CD14-positive monocyte (primary cell): ENCODE measurements around the gene ANO4. TPM values are rescaled to one million over a fixed set of nuclear protein-coding genes. Genes with fewer than 3 reads are reported as not detected.

Source experiments
- DNase-seq, 3 donors: peaks; one replicate each; pipeline ENCODE4 v3.0.0-alpha.2; 2011 to 2022
- H2AFZ ChIP-seq: 2 replicates; pipeline ENCODE4 v1.6.0; 2012; ENCODE audit warnings: mild to moderate bottlenecking, low read depth, low read length, inconsistent platforms; ENCODE audit not compliant: insufficient read depth, poor library complexity, severe bottlenecking
- H3K27ac ChIP-seq, 2 donors: 1 replicate in 1 of 2; 2 replicates in 1 of 2; pipeline ENCODE4 v1.5.1; 2012 to 2013; ENCODE audit warnings: low read length in 2 of 2, control low read depth in 1 of 2, inconsistent platforms in 1 of 2, low read depth in 1 of 2, mild to moderate bottlenecking in 1 of 2
- H3K27me3 ChIP-seq, 2 donors: one replicate each; pipeline versions ENCODE4 v1.6.0 to v1.6.1; 2011 to 2013; ENCODE audit warnings: low read length in 2 of 2; ENCODE audit not compliant: control insufficient read depth in 2 of 2, insufficient read depth in 2 of 2
- H3K36me3 ChIP-seq, 2 donors: replicated peaks in 1 of 2; 1 replicate in 1 of 2; 2 replicates in 1 of 2; pipeline versions ENCODE4 v1.5.1 to v1.6.1; 2012 to 2013; ENCODE audit warnings: low read length in 2 of 2, control low read depth in 1 of 2, inconsistent platforms in 1 of 2, mild to moderate bottlenecking in 1 of 2; ENCODE audit not compliant: insufficient read depth in 2 of 2, control insufficient read depth in 1 of 2
- H3K4me1 ChIP-seq, 2 donors: 1 replicate in 1 of 2; 2 replicates in 1 of 2; pipeline versions ENCODE4 v1.5.1 to v1.6.1; 2012 to 2013; ENCODE audit warnings: low read length in 2 of 2, control low read depth in 1 of 2, inconsistent platforms in 1 of 2, mild to moderate bottlenecking in 1 of 2, moderate library complexity in 1 of 2; ENCODE audit not compliant: insufficient read depth in 2 of 2, control insufficient read depth in 1 of 2
- H3K4me2 ChIP-seq: replicated peaks from 2 replicates; pipeline ENCODE3; 2012; ENCODE audit warnings: low read length, moderate library complexity, mild to moderate bottlenecking; ENCODE audit not compliant: poor library complexity, severe bottlenecking; ENCODE audit errors: extremely low read depth
- H3K4me3 ChIP-seq, 3 experiments: fragments of 200-600 bp in 1 of 3; sonication (generic) in 1 of 3; replicated peaks in 1 of 3; 1 replicate in 2 of 3; 2 replicates in 1 of 3; pipeline ENCODE4 v1.5.1; 2011 to 2013; ENCODE audit warnings: low read length in 3 of 3, mild to moderate bottlenecking in 3 of 3, control low read depth in 2 of 3, low read depth in 2 of 3, inconsistent platforms in 1 of 3, moderate library complexity in 1 of 3
- H3K79me2 ChIP-seq: 2 replicates; pipeline ENCODE4 v1.6.0; 2012; ENCODE audit warnings: mild to moderate bottlenecking, control low read depth, inconsistent platforms, low read length, moderate library complexity; ENCODE audit not compliant: insufficient read depth
- H3K9ac ChIP-seq: 2 replicates; pipeline ENCODE4 v1.6.0; 2017; ENCODE audit warnings: low read length, mild to moderate bottlenecking; ENCODE audit not compliant: insufficient read depth, poor library complexity, severe bottlenecking
- H3K9me3 ChIP-seq, 2 donors: replicated peaks in 1 of 2; 1 replicate in 1 of 2; 2 replicates in 1 of 2; pipeline versions ENCODE4 v1.5.1 to v1.6.1; 2012 to 2013; ENCODE audit warnings: low read length in 2 of 2, control low read depth in 1 of 2; ENCODE audit not compliant: control insufficient read depth in 1 of 2, insufficient read depth in 1 of 2
- H4K20me1 ChIP-seq: 2 replicates; pipeline ENCODE4 v1.6.0; 2012; ENCODE audit warnings: mild to moderate bottlenecking, low read length, control low read depth, moderate library complexity; ENCODE audit not compliant: insufficient read depth
- H3K27ac Mint-ChIP-seq, 7 donors: one replicate each; pipeline ENCODE4 v1.8.0; 2020; ENCODE audit warnings: mild to moderate bottlenecking in 7 of 7, mixed read lengths in 7 of 7, moderate library complexity in 6 of 7, inconsistent platforms in 2 of 7
- H3K27me3 Mint-ChIP-seq, 3 donors: one replicate each; pipeline ENCODE4 v1.8.0; 2021 to 2022; ENCODE audit warnings: low read depth in 3 of 3, mild to moderate bottlenecking in 3 of 3, mixed read lengths in 3 of 3, moderate library complexity in 3 of 3, inconsistent platforms in 1 of 3
- H3K36me3 Mint-ChIP-seq, 2 donors: one replicate each; pipeline ENCODE4 v1.8.0; 2020; ENCODE audit warnings: mixed read lengths in 2 of 2, inconsistent platforms in 1 of 2, mild to moderate bottlenecking in 1 of 2
- H3K4me1 Mint-ChIP-seq: one replicate; pipeline ENCODE4 v1.8.0; 2020; ENCODE audit warnings: mild to moderate bottlenecking, mixed read lengths
- H3K4me3 Mint-ChIP-seq, 2 donors: one replicate each; pipeline ENCODE4 v1.8.0; 2020; ENCODE audit warnings: mild to moderate bottlenecking in 2 of 2, mixed read lengths in 2 of 2, moderate library complexity in 1 of 2
- H3K9me3 Mint-ChIP-seq, 7 donors: one replicate each; pipeline ENCODE4 v1.8.0; 2020 to 2022; ENCODE audit warnings: mixed read lengths in 7 of 7, mild to moderate bottlenecking in 6 of 7, moderate library complexity in 6 of 7, inconsistent platforms in 2 of 7
- CTCF ChIP-seq: fragments of 200-600 bp; IDR thresholded peaks from one replicate; pipeline ENCODE4 v1.8.0; 2022; ENCODE audit warnings: antibody characterized with exemption, mild to moderate bottlenecking
- WGBS: methylation state at CpG from one replicate; pipeline ENCODE4 v1.1.5; 2013; ENCODE audit warnings: missing lambda C conversion rate; ENCODE audit not compliant: insufficient coverage; 5-methylcytosine and 5-hydroxymethylcytosine counted together
- intact Hi-C, 2 donors: fragments of 100-400 bp; cut with micrococcal nuclease; formaldehyde crosslinking; loops; one replicate each; pipeline versions ENCODE4 v1.15.0 to v1.15.1; 2023
- polyA plus RNA-seq, 3 donors: library from polyadenylated mRNA; depleted of rRNA in 1 of 3; unstranded in 2 of 3; stranded (reverse) in 1 of 3; fragments of 300-500 nt in 2 of 3; fragments of >200 nt in 1 of 3; fragmentation: Illumina TruSeq in 2 of 3; gene quantifications; 1 replicate in 2 of 3; 2 replicates in 1 of 3; pipeline ENCODE4 v1.2.3, GENCODE V29; 2012 to 2021

Gene ANO4
- polyA plus RNA-seq, 3 donors = not detected

- Histone ChIP-seq H3K27me3 (no peaks in the 10 kb centered on the region), H3K4me1 (no peaks in the 10 kb centered on the region), H3K79me2 (no peaks in the 10 kb centered on the region), H3K36me3 (no peaks in the 10 kb centered on the region), H3K9ac (no peak overlapping the region), H3K9me3 (peaks cover 4 to 8% of the 10 kb centered on the region in 2 donors), H4K20me1 (no peaks in the 10 kb centered on the region), H3K4me3 (no peak overlapping the region), H3K4me2 (no peak overlapping the region), H3K27ac (no peak overlapping the region), H2AFZ (no peak overlapping the region)
- peaks cover 4 to 20% (median 10%) of the 10 kb centered on the region in 7 donors for H3K9me3 Mint-ChIP-seq
- H3K4me1 Mint-ChIP-seq = no peaks in the 10 kb centered on the region
- H3K27ac Mint-ChIP-seq = no peak overlapping the region
- no peak for TF ChIP-seq CTCF
- no peak for DNase-seq
- H3K36me3 Mint-ChIP-seq = no peaks in the 10 kb centered on the region
- no peak overlapping the region for H3K4me3 Mint-ChIP-seq
- intact Hi-C loops = no loop called here
- no peaks in the 10 kb centered on the region for H3K27me3 Mint-ChIP-seq
- WGBS = no CpG with 5 or more reads among the region's 6 CpGs
These were observed 219.4 kb downstream of the ANO4 start for GRCh38 chr12:101013993-101014392.

GRCh38 chr12:101015044-101015443 is 220.5 kb downstream of the ANO4 start:
- Histone ChIP-seq H3K9me3 (peaks cover 0 to 6% of the 10 kb centered on the region in 2 donors), H3K27me3 (no peaks in the 10 kb centered on the region), H3K4me2 (no peak overlapping the region), H3K36me3 (no peaks in the 10 kb centered on the region), H3K9ac (no peak overlapping the region), H4K20me1 (no peaks in the 10 kb centered on the region), H3K4me1 (no peaks in the 10 kb centered on the region), H3K4me3 (no peak overlapping the region), H2AFZ (no peak overlapping the region), H3K27ac (no peak overlapping the region), H3K79me2 (no peaks in the 10 kb centered on the region)
- no peaks in the 10 kb centered on the region for H3K27me3 Mint-ChIP-seq
- no peaks in the 10 kb centered on the region for H3K4me1 Mint-ChIP-seq
- no peak overlapping the region for H3K27ac Mint-ChIP-seq
- DNase-seq = no peak
- intact Hi-C loops = no loop called here
- H3K36me3 Mint-ChIP-seq = no peaks in the 10 kb centered on the region
- no peak overlapping the region for H3K4me3 Mint-ChIP-seq
- TF ChIP-seq CTCF = no peak
- H3K9me3 Mint-ChIP-seq = peaks cover 2 to 14% (median 3%) of the 10 kb centered on the region in 7 donors
- no CpG with 5 or more reads among the region's 2 CpGs for WGBS
